NCI-H446 (cell line): ENCODE measurements around the gene KLHL25.

Experiments used
- DNase-seq, 2 experiments: peaks; one replicate each; lab custom pipeline; 2025; lab: John Stamatoyannopoulos, UW

KLHL25 gene

GRCh38 chr15:85760531-85761371 is 34.0 kb downstream of the KLHL25 start:
- no peak for DNase-seq

GRCh38 chr15:85760049-85760448 is 34.7 kb downstream of the KLHL25 start:
- no peak for DNase-seq

- DNase-seq: no peak
Measured at GRCh38 chr15:85759376-85759775, 35.3 kb downstream of the KLHL25 start.

- no peak for DNase-seq
Measured at GRCh38 chr15:85758655-85758978, 36.1 kb downstream of the KLHL25 start.

- no peak for DNase-seq
Measured at GRCh38 chr15:85757939-85758654, 36.6 kb downstream of the KLHL25 start.

GRCh38 chr15:85757073-85757938 is 37.4 kb downstream of the KLHL25 start:
- DNase-seq: no peak

- no peak for DNase-seq
Measured at GRCh38 chr15:85756411-85757072, 38.2 kb downstream of the KLHL25 start.

GRCh38 chr15:85755942-85756341 is 38.8 kb downstream of the KLHL25 start:
- no peak for DNase-seq

- no peak for DNase-seq
Measured at GRCh38 chr15:85755471-85755870, 39.3 kb downstream of the KLHL25 start.

GRCh38 chr15:85754989-85755388 is 39.7 kb downstream of the KLHL25 start:
- DNase-seq: peak in 1 of 2 experiments; percentile 34

GRCh38 chr15:85753791-85754452 is 40.8 kb downstream of the KLHL25 start:
- DNase-seq: no peak

GRCh38 chr15:85753261-85753660 is 41.5 kb downstream of the KLHL25 start:
- DNase-seq: no peak

- DNase-seq: peak in 1 of 2 experiments; percentile 26
Measured at GRCh38 chr15:85752491-85752961, 42.2 kb downstream of the KLHL25 start.

GRCh38 chr15:85752124-85752475 is 42.6 kb downstream of the KLHL25 start:
- DNase-seq: no peak

- DNase-seq: no peak
Measured at GRCh38 chr15:85751291-85752123, 43.2 kb downstream of the KLHL25 start.

- DNase-seq: peak; percentile 38 to 57
Measured at GRCh38 chr15:85750319-85751290, 44.1 kb downstream of the KLHL25 start.

- peak; percentile 13 to 61 for DNase-seq
Measured at GRCh38 chr15:85749261-85750151, 45.2 kb downstream of the KLHL25 start.

GRCh38 chr15:85748729-85749128 is 46.0 kb downstream of the KLHL25 start:
- no peak for DNase-seq
